Osteocyte (in vitro differentiated cells): ENCODE results near the gene SPAG9. TPM values are rescaled to one million over a fixed set of nuclear protein-coding genes. Genes with fewer than 3 reads are reported as not detected.

Experiments used
- DNase-seq: peaks from one replicate; pipeline ENCODE4 v3.0.0; 2021; ENCODE audit warnings: mixed read lengths; ENCODE audit not compliant: unreplicated experiment; ENCODE audit errors: extremely low spot score
- H3K27ac Mint-ChIP-seq: one replicate; pipeline ENCODE4 v1.8.0; 2021; ENCODE audit warnings: mild to moderate bottlenecking, mixed read lengths; ENCODE audit not compliant: unreplicated experiment
- H3K27me3 Mint-ChIP-seq: one replicate; pipeline ENCODE4 v1.8.0; 2021; ENCODE audit warnings: mixed read lengths; ENCODE audit not compliant: unreplicated experiment
- H3K36me3 Mint-ChIP-seq: one replicate; pipeline ENCODE4 v1.8.0; 2021; ENCODE audit warnings: mixed read lengths; ENCODE audit not compliant: unreplicated experiment
- H3K4me1 Mint-ChIP-seq: one replicate; pipeline ENCODE4 v1.8.0; 2021; ENCODE audit warnings: mixed read lengths; ENCODE audit not compliant: unreplicated experiment
- H3K4me3 Mint-ChIP-seq: one replicate; pipeline ENCODE4 v1.8.0; 2021; ENCODE audit warnings: mild to moderate bottlenecking, moderate library complexity, mixed read lengths; ENCODE audit not compliant: unreplicated experiment
- H3K9me3 Mint-ChIP-seq: one replicate; pipeline ENCODE4 v1.8.0; 2021; ENCODE audit warnings: mixed read lengths; ENCODE audit not compliant: unreplicated experiment
- total RNA-seq: library from RNA; stranded (reverse); gene quantifications from 2 replicates; pipeline ENCODE4 v1.2.1, GENCODE V29; 2021
- TF ChIP-seq, protein P1 (sequence below): fragments of 200-600 bp; sonication (generic); IDR thresholded peaks from 2 replicates; pipeline ENCODE4 v1.5.0; 2021; ENCODE audit warnings: antibody characterized with exemption, mild to moderate bottlenecking, moderate library complexity

SPAG9 gene
- total RNA-seq, 1 donor from 2014 or later: 100 TPM

DNA sequence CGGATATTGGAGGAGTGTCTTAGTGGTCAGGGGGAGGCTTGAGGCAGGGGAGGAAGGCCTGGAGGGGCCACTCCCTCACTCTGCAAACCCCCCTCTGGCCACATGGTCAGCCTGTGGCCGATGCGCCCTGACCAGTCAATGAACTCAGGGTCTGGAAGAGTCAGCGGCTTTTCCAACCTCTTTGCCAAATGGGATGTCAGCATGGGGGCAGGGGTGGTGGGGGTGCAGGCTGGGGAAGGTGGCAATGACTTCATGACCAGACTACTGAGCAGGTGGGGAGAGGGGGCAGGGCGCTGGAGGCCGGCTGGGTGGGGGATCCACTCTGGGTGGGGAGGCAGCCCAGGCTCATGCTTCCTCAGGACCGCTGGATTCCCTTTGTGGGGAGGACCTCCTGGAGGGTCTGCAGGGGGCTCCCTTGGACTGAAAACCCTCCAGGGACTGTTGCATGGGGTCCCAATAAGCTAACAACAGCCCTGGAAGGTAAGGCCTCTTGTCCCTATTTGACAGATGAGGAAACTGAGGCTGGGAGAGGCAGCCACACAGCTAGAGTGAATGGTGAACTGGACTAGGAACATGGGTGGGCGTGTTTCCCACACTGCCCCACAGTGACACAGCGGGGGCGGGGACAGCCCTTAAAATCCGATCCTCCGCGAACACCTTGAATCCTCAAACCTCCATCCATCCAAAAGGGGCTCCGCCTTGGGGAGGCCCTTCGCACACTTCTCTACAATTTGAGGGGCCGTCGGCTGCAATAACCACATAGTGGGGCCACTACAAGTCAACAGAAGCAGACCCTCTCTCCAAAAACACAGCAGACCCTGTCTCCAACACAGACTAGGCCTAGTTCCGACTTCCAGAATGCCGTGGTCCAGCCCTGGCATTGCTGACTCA, 173.5 kb downstream of the SPAG9 start:
- H3K9me3 Mint-ChIP-seq: no peaks in the 10 kb centered on the region
- TF ChIP-seq, protein P1, sequence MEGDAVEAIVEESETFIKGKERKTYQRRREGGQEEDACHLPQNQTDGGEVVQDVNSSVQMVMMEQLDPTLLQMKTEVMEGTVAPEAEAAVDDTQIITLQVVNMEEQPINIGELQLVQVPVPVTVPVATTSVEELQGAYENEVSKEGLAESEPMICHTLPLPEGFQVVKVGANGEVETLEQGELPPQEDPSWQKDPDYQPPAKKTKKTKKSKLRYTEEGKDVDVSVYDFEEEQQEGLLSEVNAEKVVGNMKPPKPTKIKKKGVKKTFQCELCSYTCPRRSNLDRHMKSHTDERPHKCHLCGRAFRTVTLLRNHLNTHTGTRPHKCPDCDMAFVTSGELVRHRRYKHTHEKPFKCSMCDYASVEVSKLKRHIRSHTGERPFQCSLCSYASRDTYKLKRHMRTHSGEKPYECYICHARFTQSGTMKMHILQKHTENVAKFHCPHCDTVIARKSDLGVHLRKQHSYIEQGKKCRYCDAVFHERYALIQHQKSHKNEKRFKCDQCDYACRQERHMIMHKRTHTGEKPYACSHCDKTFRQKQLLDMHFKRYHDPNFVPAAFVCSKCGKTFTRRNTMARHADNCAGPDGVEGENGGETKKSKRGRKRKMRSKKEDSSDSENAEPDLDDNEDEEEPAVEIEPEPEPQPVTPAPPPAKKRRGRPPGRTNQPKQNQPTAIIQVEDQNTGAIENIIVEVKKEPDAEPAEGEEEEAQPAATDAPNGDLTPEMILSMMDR: no peak
- no peaks in the 10 kb centered on the region for H3K36me3 Mint-ChIP-seq
- H3K4me1 Mint-ChIP-seq: peaks cover 56% of the 10 kb centered on the region
- no peak for DNase-seq
- H3K27me3 Mint-ChIP-seq: no peaks in the 10 kb centered on the region
- H3K27ac Mint-ChIP-seq: no peak overlapping the region
- H3K4me3 Mint-ChIP-seq: no peak overlapping the region

- Mint-ChIP-seq H3K36me3 (no peaks in the 10 kb centered on the region), H3K4me1 (peaks cover 51% of the 10 kb centered on the region), H3K9me3 (no peaks in the 10 kb centered on the region), H3K27ac (no peak overlapping the region), H3K4me3 (no peak overlapping the region), H3K27me3 (no peaks in the 10 kb centered on the region)
- DNase-seq: no peak
- TF ChIP-seq, protein P1: no peak
Measured at GRCh38 chr17:50946223-50946890, 174.3 kb downstream of the SPAG9 start.

GRCh38 chr17:50945779-50946222, 174.9 kb downstream of the SPAG9 start:
- no peaks in the 10 kb centered on the region for H3K27me3 Mint-ChIP-seq
- peaks cover 47% of the 10 kb centered on the region for H3K4me1 Mint-ChIP-seq
- TF ChIP-seq, protein P1: no peak
- no peaks in the 10 kb centered on the region for H3K9me3 Mint-ChIP-seq
- no peak overlapping the region for H3K4me3 Mint-ChIP-seq
- H3K36me3 Mint-ChIP-seq: no peaks in the 10 kb centered on the region
- no peak for DNase-seq
- no peak overlapping the region for H3K27ac Mint-ChIP-seq

- DNase-seq: no peak
- TF ChIP-seq, protein P1: no peak
- H3K4me3 Mint-ChIP-seq: no peak overlapping the region
- H3K36me3 Mint-ChIP-seq: no peaks in the 10 kb centered on the region
- H3K27me3 Mint-ChIP-seq: no peaks in the 10 kb centered on the region
- no peaks in the 10 kb centered on the region for H3K9me3 Mint-ChIP-seq
- no peak overlapping the region for H3K27ac Mint-ChIP-seq
- H3K4me1 Mint-ChIP-seq: peaks cover 41% of the 10 kb centered on the region
Measured at GRCh38 chr17:50944902-50945720, 175.6 kb downstream of the SPAG9 start.
